Loucy (cell line): ENCODE measurements around the gene TBC1D7.

Source experiments
- H2AFZ ChIP-seq: fragments of 200-600 bp; sonication (generic); 2 replicates; pipeline ENCODE4 v1.6.0; 2016; ENCODE audit warnings: antibody characterized with exemption, mild to moderate bottlenecking, low read length, moderate library complexity
- H3F3A ChIP-seq: fragments of 200-600 bp; 2 replicates; pipeline ENCODE4 v1.6.0; 2016; ENCODE audit warnings: antibody characterized with exemption, low read depth, mild to moderate bottlenecking
- H3K27me3 ChIP-seq: fragments of 200-600 bp; sonication (generic); 2 replicates; pipeline ENCODE4 v1.6.1; 2014; ENCODE audit warnings: low read length, mild to moderate bottlenecking; ENCODE audit not compliant: insufficient read depth, poor library complexity, severe bottlenecking
- H3K36me3 ChIP-seq: fragments of 200-600 bp; sonication (generic); 2 replicates; pipeline ENCODE4 v1.6.1; 2016; ENCODE audit warnings: low read length; ENCODE audit not compliant: insufficient read depth
- H3K4me1 ChIP-seq: fragments of 200-600 bp; sonication (generic); 2 replicates; pipeline ENCODE4 v1.5.1; 2014; ENCODE audit warnings: low read length, mild to moderate bottlenecking; ENCODE audit not compliant: insufficient read depth, poor library complexity, severe bottlenecking
- H3K4me2 ChIP-seq: fragments of 200-600 bp; sonication (generic); 2 replicates; pipeline ENCODE4 v1.6.0; 2014; ENCODE audit warnings: antibody characterized with exemption, low read length, low read depth, mild to moderate bottlenecking; ENCODE audit not compliant: poor library complexity, severe bottlenecking
- H3K4me3 ChIP-seq: fragments of 200-600 bp; sonication (generic); 2 replicates; pipeline ENCODE4 v1.5.1; 2014; ENCODE audit warnings: low read length, mild to moderate bottlenecking, mixed read lengths; ENCODE audit not compliant: poor library complexity, severe bottlenecking
- H3K79me2 ChIP-seq: fragments of 200-600 bp; sonication (generic); 2 replicates; pipeline ENCODE4 v1.6.1; 2014; ENCODE audit warnings: low read length; ENCODE audit not compliant: insufficient read depth
- H3K9ac ChIP-seq: fragments of 200-600 bp; sonication (generic); 2 replicates; pipeline ENCODE4 v1.6.0; 2014; ENCODE audit warnings: mild to moderate bottlenecking, low read depth, low read length, moderate library complexity; ENCODE audit not compliant: poor library complexity, severe bottlenecking
- H3K9me2 ChIP-seq: fragments of 200-600 bp; sonication (generic); replicated peaks from 2 replicates; pipeline ENCODE4 v1.6.1; 2016; ENCODE audit warnings: low read depth, low read length, mixed read lengths
- H3K9me3 ChIP-seq: fragments of 200-600 bp; sonication (generic); 2 replicates; pipeline ENCODE4 v1.6.1; 2014; ENCODE audit warnings: mild to moderate bottlenecking, antibody characterized with exemption, low read length, low read depth; ENCODE audit not compliant: insufficient read depth
- H4K20me1 ChIP-seq: fragments of 200-600 bp; sonication (generic); 2 replicates; pipeline ENCODE4 v1.6.0; 2014; ENCODE audit warnings: antibody characterized with exemption, low read length, mild to moderate bottlenecking; ENCODE audit not compliant: insufficient read depth, poor library complexity, severe bottlenecking
- CTCF ChIP-seq: fragments of 200-600 bp; sonication (generic); conservative IDR thresholded peaks from 2 replicates; pipeline ENCODE4 v1.5.1; 2014; ENCODE audit warnings: mild to moderate bottlenecking, antibody characterized with exemption, low read length
- EZH2phosphoT487 ChIP-seq: fragments of 200-600 bp; IDR thresholded peaks from 2 replicates; pipeline ENCODE4 v1.6.1; 2018; ENCODE audit warnings: antibody characterized with exemption, mild to moderate bottlenecking, moderate library complexity, borderline replicate concordance

Gene TBC1D7

GRCh38 chr6:13283331-13283730 is 45.0 kb downstream of the TBC1D7 start:
- Histone ChIP-seq H3K9ac (no peak overlapping the region), H3K4me1 (peaks cover 6% of the 10 kb centered on the region), H2AFZ (no peak overlapping the region), H3K36me3 (no peaks in the 10 kb centered on the region), H3K4me3 (no peak overlapping the region), H3K27me3 (no peaks in the 10 kb centered on the region), H3F3A (no peaks in the 10 kb centered on the region), H3K9me3 (peaks cover 8% of the 10 kb centered on the region; the same call in 1 of the 2 replicates), H3K79me2 (no peaks in the 10 kb centered on the region), H3K9me2 (no peaks in the 10 kb centered on the region), H3K4me2 (no peak overlapping the region), H4K20me1 (no peaks in the 10 kb centered on the region)
- TF ChIP-seq CTCF: no peak

- no peak overlapping the region for H3K9ac ChIP-seq
- H3K27me3 ChIP-seq: no peaks in the 10 kb centered on the region
- peaks cover 7% of the 10 kb centered on the region; the same call in 1 of the 2 replicates for H3K9me3 ChIP-seq
- no peak overlapping the region for H3K4me3 ChIP-seq
- TF ChIP-seq CTCF: no peak
- no peak for TF ChIP-seq EZH2phosphoT487
- no peak overlapping the region for H3K4me2 ChIP-seq
- no peaks in the 10 kb centered on the region for H3F3A ChIP-seq
- H3K9me2 ChIP-seq: no peaks in the 10 kb centered on the region
- H2AFZ ChIP-seq: no peak overlapping the region
- H3K4me1 ChIP-seq: peaks cover 6% of the 10 kb centered on the region
- no peaks in the 10 kb centered on the region for H3K79me2 ChIP-seq
- no peaks in the 10 kb centered on the region for H4K20me1 ChIP-seq
- H3K36me3 ChIP-seq: no peaks in the 10 kb centered on the region
Observed at GRCh38 chr6:13282393-13283069, 45.8 kb downstream of the TBC1D7 start.

GRCh38 chr6:13281686-13282085 is 46.7 kb downstream of the TBC1D7 start:
- Histone ChIP-seq H3K4me2 (no peak overlapping the region), H2AFZ (no peak overlapping the region), H3F3A (no peaks in the 10 kb centered on the region), H4K20me1 (no peaks in the 10 kb centered on the region), H3K27me3 (no peaks in the 10 kb centered on the region), H3K79me2 (no peaks in the 10 kb centered on the region), H3K9ac (no peak overlapping the region), H3K9me3 (no peaks in the 10 kb centered on the region), H3K4me3 (no peak overlapping the region), H3K4me1 (peaks cover 6% of the 10 kb centered on the region), H3K9me2 (no peaks in the 10 kb centered on the region), H3K36me3 (no peaks in the 10 kb centered on the region)
- TF ChIP-seq EZH2phosphoT487 (no peak), CTCF (no peak)
